ENCODE measurements around the gene ARHGEF33.
A peak's percentile ranks its signal among the peaks of the same experiment; 100 is the strongest.

Gene ARHGEF33

GRCh38 chr2:38889575-38889974, at the start of gene ARHGEF33:
Gene ARHGEF33, plus strand, starts transcription at chr2:38889875. Its CDS starts 29,573 bp downstream, at chr2:38919448.
- no peak within 1 kb of the TSS for H3K4me3 ChIP-seq (ENCODE audit: low read depth, low read length)

- H3K4me3 ChIP-seq (ENCODE audit: low read depth, low read length) = no peak overlapping the region
These were observed 39.6 kb upstream of the ARHGEF33 start for GRCh38 chr2:38850045-38850444.

- H3K4me3 ChIP-seq (ENCODE audit: low read depth, low read length) = no peak overlapping the region
These were observed 33.5 kb upstream of the ARHGEF33 start for GRCh38 chr2:38856165-38856564.

GRCh38 chr2:38862476-38862875, 27.2 kb upstream of the ARHGEF33 start:
- no peak overlapping the region for H3K4me3 ChIP-seq (ENCODE audit: low read depth, low read length)

GRCh38 chr2:38863061-38863695, 26.5 kb upstream of the ARHGEF33 start:
- H3K4me3 ChIP-seq (ENCODE audit: low read depth, low read length) = no peak overlapping the region

- no peak overlapping the region for H3K4me3 ChIP-seq (ENCODE audit: low read depth, low read length)
These were observed 22.8 kb upstream of the ARHGEF33 start for GRCh38 chr2:38866773-38867443.

GRCh38 chr2:38871432-38871831, 18.2 kb upstream of the ARHGEF33 start:
- no peak overlapping the region for H3K4me3 ChIP-seq (ENCODE audit: low read depth, low read length)

GRCh38 chr2:38873763-38874162, 15.9 kb upstream of the ARHGEF33 start:
- H3K4me3 ChIP-seq (ENCODE audit: low read depth, low read length) = no peak overlapping the region

GRCh38 chr2:38875227-38875575, 14.5 kb upstream of the ARHGEF33 start:
- H3K4me3 ChIP-seq (ENCODE audit: low read depth, low read length) = peak overlapping the region; percentile 99

- peak within 1 kb of the TSS; percentile 99 for H3K4me3 ChIP-seq (ENCODE audit: low read depth, low read length)
These were observed 13.9 kb upstream of the ARHGEF33 start, which contains the start of the genes DHX57 and MORN2 for GRCh38 chr2:38875576-38876367. Gene DHX57, minus strand, starts transcription at chr2:38875934. Its CDS starts 7,529 bp downstream, at chr2:38868405. Gene MORN2, plus strand, starts transcription at chr2:38875976.

GRCh38 chr2:38876407-38876806, 13.3 kb upstream of the ARHGEF33 start:
- peak overlapping the region; percentile 99 for H3K4me3 ChIP-seq (ENCODE audit: low read depth, low read length)

- H3K4me3 ChIP-seq (ENCODE audit: low read depth, low read length) = no peak overlapping the region
These were observed 3.6 kb upstream of the ARHGEF33 start for GRCh38 chr2:38886063-38886462.

GRCh38 chr2:38887347-38887746, 2.3 kb upstream of the ARHGEF33 start:
- no peak overlapping the region for H3K4me3 ChIP-seq (ENCODE audit: low read depth, low read length)

GRCh38 chr2:38887902-38888554, 1.6 kb upstream of the ARHGEF33 start:
- H3K4me3 ChIP-seq (ENCODE audit: low read depth, low read length) = no peak overlapping the region

- H3K4me3 ChIP-seq (ENCODE audit: low read depth, low read length) = no peak overlapping the region
These were observed 630 bp upstream of the ARHGEF33 start for GRCh38 chr2:38889045-38889444.

- H3K4me3 ChIP-seq (ENCODE audit: low read depth, low read length) = no peak overlapping the region
These were observed 3.1 kb downstream of the ARHGEF33 start for GRCh38 chr2:38892819-38893218.

- no peak overlapping the region for H3K4me3 ChIP-seq (ENCODE audit: low read depth, low read length)
These were observed 8.6 kb downstream of the ARHGEF33 start for GRCh38 chr2:38898256-38898655.

- no peak overlapping the region for H3K4me3 ChIP-seq (ENCODE audit: low read depth, low read length)
These were observed 11.1 kb downstream of the ARHGEF33 start for GRCh38 chr2:38900726-38901125.

- no peak overlapping the region for H3K4me3 ChIP-seq (ENCODE audit: low read depth, low read length)
These were observed 15.6 kb downstream of the ARHGEF33 start for GRCh38 chr2:38905251-38905650.

GRCh38 chr2:38907242-38907641, 17.6 kb downstream of the ARHGEF33 start:
- no peak overlapping the region for H3K4me3 ChIP-seq (ENCODE audit: low read depth, low read length)

All from iPS-11a (cell line).